Hepatocyte (in vitro differentiated cells): Measurements from ENCODE around the gene KIF1B. TPM values are rescaled to one million over a fixed set of nuclear protein-coding genes. Genes with fewer than 3 reads are reported as not detected.

ENCODE experiments used
- DNase-seq: peaks from one replicate; pipeline ENCODE4 v3.0.0-alpha.2; 2016; ENCODE audit warnings: low spot score
- H2AFZ ChIP-seq: fragments of 200-600 bp; sonication (generic); 2 replicates; pipeline ENCODE4 v1.6.0; 2016; ENCODE audit warnings: antibody characterized with exemption, mild to moderate bottlenecking
- H3K27ac ChIP-seq: fragments of 200-600 bp; sonication (generic); 2 replicates; pipeline ENCODE4 v1.5.1; 2016; ENCODE audit warnings: mild to moderate bottlenecking
- H3K27me3 ChIP-seq: fragments of 200-600 bp; sonication (generic); 2 replicates; pipeline ENCODE4 v1.6.1; 2016
- H3K36me3 ChIP-seq: fragments of 200-600 bp; sonication (generic); replicated peaks from 2 replicates; pipeline ENCODE4 v1.5.1; 2016; ENCODE audit warnings: low read depth; ENCODE audit not compliant: insufficient read depth
- H3K4me1 ChIP-seq: fragments of 200-600 bp; sonication (generic); 2 replicates; pipeline ENCODE4 v1.5.1; 2016; ENCODE audit warnings: mild to moderate bottlenecking, moderate library complexity; ENCODE audit not compliant: insufficient read depth
- H3K4me2 ChIP-seq: fragments of 200-600 bp; sonication (generic); 2 replicates; pipeline ENCODE4 v1.6.0; 2016
- H3K4me3 ChIP-seq: fragments of 200-600 bp; sonication (generic); 2 replicates; pipeline ENCODE4 v1.5.1; 2016; ENCODE audit warnings: mild to moderate bottlenecking
- H3K79me2 ChIP-seq: fragments of 200-600 bp; sonication (generic); 2 replicates; pipeline ENCODE4 v1.6.0; 2017; ENCODE audit warnings: mild to moderate bottlenecking
- H3K9me2 ChIP-seq: fragments of 200-600 bp; sonication (generic); replicated peaks from 2 replicates; pipeline ENCODE4 v1.6.0; 2017; ENCODE audit warnings: mild to moderate bottlenecking; ENCODE audit not compliant: insufficient read depth
- H3K9me3 ChIP-seq: fragments of 200-600 bp; sonication (generic); 2 replicates; pipeline ENCODE4 v1.5.1; 2016; ENCODE audit warnings: low read depth, mild to moderate bottlenecking
- H4K20me1 ChIP-seq: fragments of 200-600 bp; sonication (generic); 2 replicates; pipeline ENCODE4 v1.6.0; 2016; ENCODE audit warnings: mild to moderate bottlenecking; ENCODE audit not compliant: insufficient read depth, poor library complexity, severe bottlenecking
- EZH2 ChIP-seq: fragments of 200-600 bp; sonication (generic); IDR thresholded peaks from 2 replicates; pipeline ENCODE4 v1.6.1; 2016; ENCODE audit warnings: antibody characterized with exemption, mild to moderate bottlenecking, borderline replicate concordance
- EZH2phosphoT487 ChIP-seq: fragments of 200-600 bp; sonication (generic); IDR thresholded peaks from one replicate; pipeline ENCODE4 v1.6.1; 2018; ENCODE audit warnings: antibody characterized with exemption, mild to moderate bottlenecking, low read depth, moderate library complexity; ENCODE audit not compliant: unreplicated experiment, severe bottlenecking
- WGBS: methylation state at CpG from one replicate; pipeline ENCODE4 v1.1.6; 2016; ENCODE audit warnings: low lambda C conversion rate; ENCODE audit errors: missing lambda C conversion rate; 5-methylcytosine and 5-hydroxymethylcytosine counted together
- polyA plus RNA-seq: library from polyadenylated mRNA; unstranded; fragments of >200 nt; fragmentation: Nextera tagmentation; extraction: Ambion mirVana; gene quantifications from 2 replicates; pipeline ENCODE4 v1.2.1, GENCODE V29; 2016
- total RNA-seq: library from RNA; depleted of rRNA; stranded (reverse); fragments of >200 nt; gene quantifications from 2 replicates; pipeline ENCODE4 v1.2.3, GENCODE V29; 2014
- TF ChIP-seq, protein P1 (sequence below): fragments of 200-600 bp; sonication (generic); IDR thresholded peaks from 2 replicates; pipeline ENCODE4 v1.5.1; 2016; ENCODE audit warnings: antibody characterized with exemption, mild to moderate bottlenecking; ENCODE audit not compliant: poor library complexity

KIF1B gene
- total and polyA plus RNA-seq, 2 experiments from 2014 or later: 14.6 to 37.0 TPM

- H3K4me2 ChIP-seq: no peak overlapping the region
- H3K27me3 ChIP-seq: no peaks in the 10 kb centered on the region
- no peaks in the 10 kb centered on the region for H3K9me2 ChIP-seq
- TF ChIP-seq EZH2: no peak
- no peak for TF ChIP-seq EZH2phosphoT487
- TF ChIP-seq, protein P1, sequence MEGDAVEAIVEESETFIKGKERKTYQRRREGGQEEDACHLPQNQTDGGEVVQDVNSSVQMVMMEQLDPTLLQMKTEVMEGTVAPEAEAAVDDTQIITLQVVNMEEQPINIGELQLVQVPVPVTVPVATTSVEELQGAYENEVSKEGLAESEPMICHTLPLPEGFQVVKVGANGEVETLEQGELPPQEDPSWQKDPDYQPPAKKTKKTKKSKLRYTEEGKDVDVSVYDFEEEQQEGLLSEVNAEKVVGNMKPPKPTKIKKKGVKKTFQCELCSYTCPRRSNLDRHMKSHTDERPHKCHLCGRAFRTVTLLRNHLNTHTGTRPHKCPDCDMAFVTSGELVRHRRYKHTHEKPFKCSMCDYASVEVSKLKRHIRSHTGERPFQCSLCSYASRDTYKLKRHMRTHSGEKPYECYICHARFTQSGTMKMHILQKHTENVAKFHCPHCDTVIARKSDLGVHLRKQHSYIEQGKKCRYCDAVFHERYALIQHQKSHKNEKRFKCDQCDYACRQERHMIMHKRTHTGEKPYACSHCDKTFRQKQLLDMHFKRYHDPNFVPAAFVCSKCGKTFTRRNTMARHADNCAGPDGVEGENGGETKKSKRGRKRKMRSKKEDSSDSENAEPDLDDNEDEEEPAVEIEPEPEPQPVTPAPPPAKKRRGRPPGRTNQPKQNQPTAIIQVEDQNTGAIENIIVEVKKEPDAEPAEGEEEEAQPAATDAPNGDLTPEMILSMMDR: no peak
- no peaks in the 10 kb centered on the region for H3K79me2 ChIP-seq
- no peak overlapping the region for H3K27ac ChIP-seq
- H2AFZ ChIP-seq: no peak overlapping the region
- 100% methylated on average over 2 of the region's 2 CpGs for WGBS
- no peaks in the 10 kb centered on the region for H4K20me1 ChIP-seq
- H3K4me1 ChIP-seq: no peaks in the 10 kb centered on the region
- no peak for DNase-seq
- no peak overlapping the region for H3K4me3 ChIP-seq
- H3K9me3 ChIP-seq: no peaks in the 10 kb centered on the region
- no peaks in the 10 kb centered on the region for H3K36me3 ChIP-seq
These were observed 106.4 kb downstream of the KIF1B start for GRCh38 chr1:10316752-10317151.

DNA sequence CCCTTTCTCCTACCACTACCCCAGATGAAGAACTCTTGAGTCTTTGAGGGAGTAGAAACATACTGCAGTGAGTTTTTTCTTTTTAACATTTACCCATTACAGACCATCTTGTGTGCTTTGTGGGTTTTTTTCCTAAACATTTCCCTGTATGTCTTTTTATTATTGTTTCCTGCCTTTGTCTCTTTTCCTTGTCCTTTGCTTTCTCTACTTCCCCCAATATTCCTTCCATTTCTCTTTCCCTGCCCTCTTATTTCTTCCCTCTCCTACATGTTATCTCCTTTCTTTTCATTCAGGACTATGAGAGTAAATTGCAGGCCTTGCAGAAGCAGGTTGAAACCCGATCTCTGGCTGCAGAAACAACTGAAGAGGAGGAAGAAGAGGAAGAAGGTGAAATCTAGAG lies 109.4 kb downstream of the KIF1B start:
- 56% methylated on average over 1 of the region's 1 CpG for WGBS
- Histone ChIP-seq H3K4me2 (no peak overlapping the region), H3K9me3 (no peaks in the 10 kb centered on the region), H3K79me2 (no peaks in the 10 kb centered on the region), H2AFZ (no peak overlapping the region), H3K9me2 (no peaks in the 10 kb centered on the region), H3K4me1 (no peaks in the 10 kb centered on the region), H3K4me3 (no peak overlapping the region), H4K20me1 (no peaks in the 10 kb centered on the region), H3K36me3 (no peaks in the 10 kb centered on the region), H3K27ac (no peak overlapping the region), H3K27me3 (no peaks in the 10 kb centered on the region)
- no peak for DNase-seq
- TF ChIP-seq, protein P1: no peak
- TF ChIP-seq EZH2phosphoT487: no peak
- TF ChIP-seq EZH2: no peak

DNA sequence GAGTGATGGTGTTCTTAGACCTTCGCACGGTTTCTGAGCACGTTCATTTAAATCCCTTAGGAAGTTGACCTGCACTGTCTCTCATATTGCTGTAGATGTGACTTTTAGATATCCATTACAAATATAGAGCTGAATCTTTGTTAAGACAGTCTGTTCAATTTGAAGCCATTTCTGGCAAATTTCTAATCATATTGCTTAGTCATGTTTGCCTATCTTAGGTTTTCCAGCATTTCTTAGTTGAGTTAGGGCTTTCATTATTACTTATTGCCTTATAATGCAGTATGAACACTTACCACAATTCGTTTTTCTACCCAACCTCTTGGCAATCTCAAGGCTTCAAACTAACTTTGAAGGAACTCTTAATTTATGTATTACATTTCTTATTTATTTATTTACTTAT lies 110.0 kb downstream of the KIF1B start:
- no peak for DNase-seq
- H3K79me2 ChIP-seq: no peaks in the 10 kb centered on the region
- H3K9me2 ChIP-seq: no peaks in the 10 kb centered on the region
- H3K36me3 ChIP-seq: no peaks in the 10 kb centered on the region
- no peak overlapping the region for H3K4me2 ChIP-seq
- WGBS: 89% methylated on average over 4 of the region's 4 CpGs
- H4K20me1 ChIP-seq: no peaks in the 10 kb centered on the region
- H3K9me3 ChIP-seq: no peaks in the 10 kb centered on the region
- H3K27ac ChIP-seq: no peak overlapping the region
- TF ChIP-seq EZH2phosphoT487 (no peak), EZH2 (no peak)
- TF ChIP-seq, protein P1: no peak
- H3K4me1 ChIP-seq: no peaks in the 10 kb centered on the region
- no peak overlapping the region for H3K4me3 ChIP-seq
- H3K27me3 ChIP-seq: no peaks in the 10 kb centered on the region
- no peak overlapping the region for H2AFZ ChIP-seq

DNA sequence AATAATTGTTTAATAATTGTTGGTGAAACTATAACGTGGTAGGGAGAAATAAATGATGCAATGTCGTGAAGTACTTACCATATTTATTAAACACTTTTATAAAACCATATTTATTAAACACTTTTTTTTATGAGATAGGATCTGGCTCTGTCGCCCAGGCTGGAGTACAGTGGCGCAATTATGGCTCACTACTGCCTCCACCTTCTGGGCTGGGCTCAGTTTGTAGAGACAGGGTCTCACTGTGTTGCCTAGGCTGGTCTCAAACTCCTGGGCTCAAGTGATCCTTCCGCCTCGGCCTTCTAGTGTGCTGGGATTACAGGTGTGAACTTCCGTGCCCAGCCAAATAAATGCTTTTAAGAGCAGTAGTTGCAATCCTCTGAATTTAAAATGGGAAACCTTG lies 112.5 kb downstream of the KIF1B start:
- no peaks in the 10 kb centered on the region for H3K27me3 ChIP-seq
- no peak overlapping the region for H2AFZ ChIP-seq
- TF ChIP-seq EZH2 (no peak), EZH2phosphoT487 (no peak)
- TF ChIP-seq, protein P1: no peak
- 95% methylated on average over 7 of the region's 7 CpGs for WGBS
- H3K4me1 ChIP-seq: no peaks in the 10 kb centered on the region
- no peaks in the 10 kb centered on the region for H4K20me1 ChIP-seq
- no peak overlapping the region for H3K4me3 ChIP-seq
- no peaks in the 10 kb centered on the region for H3K9me3 ChIP-seq
- no peaks in the 10 kb centered on the region for H3K79me2 ChIP-seq
- no peak overlapping the region for H3K27ac ChIP-seq
- H3K9me2 ChIP-seq: no peaks in the 10 kb centered on the region
- H3K36me3 ChIP-seq: no peaks in the 10 kb centered on the region
- H3K4me2 ChIP-seq: no peak overlapping the region
- no peak for DNase-seq
